ENCODE data around the gene KRT79.
A peak's percentile ranks its signal among the peaks of the same experiment; 100 is the strongest.

GRCh38 chr12:52870361-52871290 is 36.5 kb upstream of the KRT79 start:
- TF ChIP-seq CTCF (IDR thresholded peaks at IDR 0.05; ENCODE audit: low read length) (peak; percentile 94), EZH2 (IDR thresholded peaks at IDR 0.05; ENCODE audit: borderline replicate concordance, low read length) (no peak)

All from OCI-LY1 (cell line).